Activated CD8-positive, alpha-beta memory T cell treated with anti-CD3 and anti-CD28 coated beads for 1 hour (primary cell): Measurements from ENCODE around the gene TSPAN31.
A peak's percentile ranks its signal among the peaks of the same experiment; 100 is the strongest.
"Not testable (repeated sequence)": the region's sequence is repeated elsewhere in the genome, so short reads cannot be mapped to it uniquely, and the experiment has no call there.

ENCODE experiments used
- DNase-seq, 2 donors: peaks; one replicate each; pipeline ENCODE4 v3.0.0-alpha.2; 2020; ENCODE audit warnings: low read depth in 1 of 2; ENCODE audit errors: extremely low read depth in 1 of 2

TSPAN31 gene, protein sequence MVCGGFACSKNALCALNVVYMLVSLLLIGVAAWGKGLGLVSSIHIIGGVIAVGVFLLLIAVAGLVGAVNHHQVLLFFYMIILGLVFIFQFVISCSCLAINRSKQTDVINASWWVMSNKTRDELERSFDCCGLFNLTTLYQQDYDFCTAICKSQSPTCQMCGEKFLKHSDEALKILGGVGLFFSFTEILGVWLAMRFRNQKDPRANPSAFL

DNA sequence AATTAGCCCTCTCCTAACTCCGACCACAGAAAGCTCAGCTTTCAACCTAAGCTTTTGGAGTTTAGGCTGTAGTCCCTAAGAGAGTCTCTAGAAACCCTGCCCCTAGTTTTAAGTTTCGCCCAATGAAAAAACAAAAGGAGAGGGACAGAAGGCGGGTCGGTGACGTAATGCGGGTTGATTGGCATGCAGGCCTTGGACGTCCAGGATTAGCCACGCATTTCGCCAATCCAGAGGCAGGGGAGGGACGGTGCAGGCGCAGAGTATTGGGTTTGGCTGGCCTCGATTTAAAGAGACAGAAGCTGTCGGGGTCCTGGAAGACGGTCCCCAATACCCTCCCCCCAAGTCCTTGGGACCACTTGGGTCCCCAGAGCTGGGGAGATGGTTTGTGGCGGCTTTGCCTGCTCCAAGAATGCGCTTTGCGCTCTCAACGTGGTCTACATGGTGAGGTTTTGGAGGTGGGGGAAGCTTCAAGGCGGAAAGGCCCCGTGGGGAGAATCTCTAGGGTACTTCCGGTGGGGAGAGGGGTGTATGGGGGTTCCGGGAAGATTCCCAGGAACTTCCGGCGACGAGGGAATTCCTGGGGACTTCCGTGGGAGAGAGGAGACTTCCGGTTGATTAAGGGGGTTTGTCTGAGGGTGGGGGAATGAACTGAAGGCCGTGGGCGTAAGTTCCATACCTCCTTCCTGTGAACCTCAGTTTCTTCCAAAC is at the start of gene TSPAN31:
Gene TSPAN31, plus strand, starts transcription at position 263 of the 708 bp plus-strand sequence. Its CDS starts 116 bp downstream, at position 379.
- DNase-seq = peak; percentile 86 to 94

DNA sequence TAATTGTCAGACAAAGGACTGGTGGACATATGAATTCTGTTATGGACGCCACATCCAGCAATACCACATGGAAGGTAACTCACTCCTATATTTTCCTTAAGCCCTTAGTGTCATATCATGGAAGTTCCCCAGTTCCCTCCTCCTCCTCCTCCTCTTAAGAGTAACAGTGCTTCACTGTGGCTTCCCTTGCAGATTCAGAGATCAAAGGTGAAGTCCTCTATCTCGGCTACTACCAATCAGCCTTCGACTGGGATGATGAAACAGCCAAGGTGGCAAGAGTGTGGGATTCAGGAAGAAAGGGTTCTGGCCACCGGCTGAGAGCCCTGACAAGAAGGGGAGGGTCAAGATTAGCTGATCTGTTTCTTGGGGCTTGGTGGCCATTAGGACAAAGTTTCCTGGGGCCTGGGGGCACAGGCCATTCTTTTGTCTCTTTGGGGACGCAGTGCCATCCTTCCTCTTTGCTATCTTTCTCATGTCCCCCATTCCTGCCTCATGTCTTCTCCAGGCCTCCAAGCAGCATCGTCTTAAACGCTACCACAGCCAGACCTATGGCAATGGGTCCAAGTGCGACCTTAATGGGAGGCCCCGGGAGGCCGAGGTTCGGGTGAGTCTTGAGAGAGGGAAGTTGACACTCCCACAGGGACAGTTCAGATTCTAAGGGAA is 48.9 kb upstream of the TSPAN31 start:
- no peak for DNase-seq

DNA sequence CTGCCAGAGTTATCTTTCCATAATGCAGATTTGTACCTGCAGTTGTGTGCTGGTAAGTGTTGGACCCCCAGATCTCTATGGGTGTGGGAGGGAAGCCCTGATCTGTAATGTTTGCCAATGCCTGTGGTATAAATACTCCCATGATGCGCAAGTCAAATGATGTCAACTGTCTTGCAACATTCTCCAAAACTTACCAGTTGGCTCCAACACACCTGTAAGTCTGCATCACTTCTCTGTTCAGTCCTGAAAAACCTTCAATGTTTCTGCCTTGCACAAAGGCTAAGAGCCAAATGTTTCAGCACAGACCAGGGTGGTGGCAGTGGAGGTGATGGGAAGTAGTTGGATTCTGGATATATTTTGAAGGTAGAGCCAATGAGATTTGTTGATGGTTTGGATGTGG is 47.8 kb upstream of the TSPAN31 start:
- no peak for DNase-seq

DNA sequence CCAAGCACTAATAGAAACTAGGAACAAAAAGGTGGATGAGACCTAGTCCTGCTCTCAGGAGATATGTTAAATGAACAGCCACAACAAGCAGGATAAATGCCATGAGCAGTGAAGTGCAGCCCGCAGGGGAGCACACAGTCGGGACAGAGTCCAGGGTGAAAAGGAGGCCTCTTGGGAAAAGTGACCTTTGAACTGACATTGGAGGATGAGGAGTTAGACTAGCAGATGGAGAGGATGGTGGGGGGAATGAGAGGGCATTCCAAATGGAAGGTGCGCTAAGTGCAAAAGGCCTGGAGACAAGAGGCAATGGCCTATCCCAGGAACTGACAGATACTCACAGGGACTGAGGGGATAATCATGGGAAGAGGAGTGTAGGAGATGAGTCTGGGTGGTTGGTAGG is 46.4 kb upstream of the TSPAN31 start:
- no peak for DNase-seq

DNA sequence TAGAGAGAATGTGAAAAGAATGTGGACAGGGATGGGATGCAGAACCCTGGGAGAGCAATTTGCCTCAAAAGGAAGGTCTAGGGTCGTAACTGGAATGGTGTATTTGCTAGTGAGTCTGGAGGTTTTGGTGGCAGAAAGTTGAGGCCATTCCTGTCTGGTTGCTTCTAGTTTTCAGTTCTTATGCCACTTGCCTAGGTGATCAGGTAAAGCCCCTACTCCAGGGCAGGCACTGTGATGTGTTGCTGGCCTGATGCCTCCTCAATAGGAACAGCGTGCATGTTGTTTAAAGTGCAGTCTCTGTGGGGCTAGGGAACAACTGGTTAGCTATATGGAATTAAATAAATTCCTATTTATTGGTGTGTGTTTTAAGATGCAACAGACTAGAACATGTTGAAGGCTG is 44.5 kb upstream of the TSPAN31 start:
- DNase-seq = no peak

DNA sequence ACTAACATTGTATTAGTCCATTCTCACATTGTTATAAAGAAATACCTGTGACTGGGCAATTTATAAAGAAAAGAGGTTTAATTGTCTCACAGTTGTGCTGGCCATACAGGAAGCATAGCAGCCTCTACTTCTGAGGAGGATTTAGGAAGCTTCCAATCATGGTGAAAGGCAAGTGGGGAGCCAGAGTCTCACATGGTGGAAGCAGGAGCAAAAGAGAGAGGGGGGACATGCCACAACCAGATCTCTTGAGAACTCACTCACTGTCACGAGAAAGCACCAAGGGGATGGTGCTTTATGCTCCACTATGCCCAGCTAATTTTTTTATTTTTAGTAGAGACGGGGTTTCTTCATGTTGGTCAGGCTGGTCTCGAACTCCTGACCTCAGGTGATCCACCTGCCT is 37.6 kb upstream of the TSPAN31 start:
- DNase-seq = no peak

DNA sequence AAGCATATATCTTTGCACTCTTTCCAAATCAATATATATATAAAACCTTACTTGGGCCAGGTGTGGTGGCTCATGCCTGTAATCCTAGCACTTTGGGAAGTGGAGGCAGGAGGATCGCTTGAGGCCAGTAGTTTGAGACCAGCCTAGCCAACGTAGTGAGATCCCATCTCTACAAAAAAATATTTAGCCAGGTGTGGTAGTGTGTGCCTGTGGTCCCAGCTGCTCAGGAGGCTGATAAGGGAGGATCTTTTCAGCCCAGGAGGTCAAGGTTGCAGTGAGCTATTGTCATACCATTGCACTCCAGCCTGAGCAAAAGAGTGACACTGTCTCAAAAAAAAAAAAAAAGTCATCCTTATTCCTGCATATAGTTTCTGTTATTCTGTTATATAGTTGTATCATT is 36.5 kb upstream of the TSPAN31 start:
- DNase-seq = no peak

DNA sequence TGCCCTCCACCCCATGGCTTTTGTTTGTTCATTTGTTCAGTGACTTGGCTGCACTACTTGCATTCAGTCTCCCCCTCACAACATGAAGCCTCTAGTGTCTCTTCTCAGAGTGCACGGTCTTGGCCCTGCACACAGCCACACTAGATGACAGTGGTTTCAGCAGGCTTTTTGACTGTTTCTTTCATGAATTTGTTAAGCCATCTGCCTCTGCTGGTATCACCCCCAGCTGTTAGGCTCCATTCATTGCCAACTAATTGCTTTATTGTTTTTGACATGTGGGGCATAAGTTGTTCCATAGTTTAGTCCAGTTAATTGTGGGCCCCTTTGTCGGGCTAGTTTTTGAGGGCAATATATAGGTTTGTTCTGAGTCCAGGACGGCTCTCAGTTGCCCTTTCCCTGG is 32.1 kb upstream of the TSPAN31 start:
- no peak for DNase-seq

DNA sequence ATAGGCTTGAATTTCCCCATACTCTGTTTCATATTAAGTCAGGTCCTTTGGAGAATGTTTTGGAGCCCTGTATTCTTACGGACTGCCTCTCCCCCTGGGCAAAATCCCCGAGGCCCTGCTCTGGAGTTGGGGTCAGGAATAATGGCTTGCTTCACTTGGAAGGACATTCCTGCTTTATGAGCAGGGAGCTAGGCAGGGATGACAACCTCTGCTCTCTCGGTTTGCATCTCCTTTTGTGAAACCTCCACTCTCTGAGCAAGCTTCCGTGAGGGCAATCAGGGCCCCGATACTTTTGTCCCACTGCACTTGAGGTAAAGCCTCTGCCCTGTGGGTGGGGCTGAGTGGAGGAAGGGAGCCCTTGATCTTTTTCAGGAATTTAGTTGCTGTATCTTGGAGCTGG is 31.6 kb upstream of the TSPAN31 start:
- no peak for DNase-seq

DNA sequence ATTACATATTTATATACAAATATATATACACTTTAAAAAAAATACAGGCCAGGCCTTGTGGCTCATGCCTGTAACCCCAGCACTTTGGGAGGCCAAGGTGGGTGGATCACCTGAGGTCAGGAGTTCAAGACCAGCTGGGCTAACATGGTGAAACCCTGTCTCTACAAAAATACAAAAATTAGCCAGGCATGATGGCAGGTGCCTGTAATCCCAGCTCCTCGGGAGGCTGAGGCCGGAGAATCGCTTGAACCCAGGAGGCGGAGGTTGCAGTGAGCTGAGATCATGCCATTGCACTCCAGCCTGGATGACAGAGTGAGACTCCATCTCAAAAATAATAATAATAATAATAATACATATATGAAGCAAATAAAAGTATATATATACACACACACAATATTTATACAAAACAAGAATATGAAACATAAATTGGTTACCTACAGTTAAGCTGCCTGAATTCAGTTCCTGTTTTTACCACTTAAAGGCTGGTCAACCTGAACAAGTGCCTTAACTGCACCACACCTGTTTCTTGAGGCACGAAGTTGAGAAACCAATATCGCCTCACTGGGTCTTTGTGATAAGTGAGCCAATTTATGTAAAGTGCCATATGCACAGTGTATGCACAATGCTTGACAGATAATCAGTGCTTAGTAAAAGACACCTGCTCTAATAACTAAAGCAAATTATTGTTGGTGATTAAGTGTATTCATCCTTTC is 29.6 kb upstream of the TSPAN31 start:
- DNase-seq = not testable (repeated sequence)

DNA sequence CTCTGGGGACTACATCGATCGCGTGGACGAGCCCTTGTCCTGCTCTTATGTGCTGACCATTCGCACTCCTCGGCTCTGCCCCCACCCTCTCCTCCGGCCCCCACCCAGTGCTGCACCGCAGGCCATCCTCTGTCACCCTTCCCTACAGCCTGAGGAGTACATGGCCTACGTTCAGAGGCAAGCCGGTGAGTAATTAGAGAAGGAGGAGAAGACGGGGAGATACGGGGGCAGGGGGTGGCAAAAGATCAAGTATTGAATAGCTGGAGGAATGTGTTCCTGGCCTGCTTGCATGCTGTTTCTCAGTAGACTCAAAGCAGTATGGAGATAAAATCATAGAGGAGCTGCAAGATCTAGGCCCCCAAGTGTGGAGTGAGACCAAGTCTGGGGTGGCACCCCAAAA is 29.1 kb upstream of the TSPAN31 start:
- DNase-seq = no peak

DNA sequence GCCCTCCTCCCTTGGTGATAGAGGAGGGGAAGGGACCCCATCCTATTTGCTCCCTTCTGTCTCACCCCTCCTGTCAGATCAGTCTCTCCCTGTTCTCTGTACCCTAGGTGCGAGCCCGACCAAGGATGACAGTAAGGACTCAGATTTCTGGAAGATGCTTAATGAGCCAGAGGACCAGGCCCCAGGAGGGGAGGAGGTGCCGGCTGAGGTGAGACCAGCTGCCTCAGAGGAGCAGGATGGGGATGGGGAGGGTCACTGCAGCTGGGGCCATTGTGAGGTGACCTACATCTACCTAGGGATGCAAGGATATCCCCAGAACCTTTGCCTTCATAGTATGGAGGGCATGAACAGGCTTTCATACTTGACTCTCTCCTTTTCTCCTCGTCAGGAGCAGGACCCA is 28.5 kb upstream of the TSPAN31 start:
- DNase-seq = no peak

DNA sequence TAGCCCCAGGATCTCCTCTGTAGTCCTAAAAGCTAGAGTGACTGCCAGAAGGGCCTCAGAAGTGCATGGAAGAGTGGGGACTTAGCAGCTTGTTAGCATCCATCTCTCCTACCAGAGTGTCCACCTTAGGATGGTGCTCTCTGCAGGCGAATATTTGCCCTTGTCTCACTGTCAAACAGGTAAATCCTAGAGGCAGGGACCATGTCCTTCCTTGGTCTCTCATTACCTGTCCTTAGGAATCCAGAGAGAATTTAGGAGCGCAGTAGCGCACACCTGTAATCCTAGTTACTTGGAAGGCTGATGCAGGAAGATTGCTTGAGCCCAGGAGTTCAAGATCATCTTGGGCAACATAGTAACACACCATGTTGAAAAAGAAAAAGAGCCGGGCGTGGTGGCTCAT is 27.7 kb upstream of the TSPAN31 start:
- no peak for DNase-seq

DNA sequence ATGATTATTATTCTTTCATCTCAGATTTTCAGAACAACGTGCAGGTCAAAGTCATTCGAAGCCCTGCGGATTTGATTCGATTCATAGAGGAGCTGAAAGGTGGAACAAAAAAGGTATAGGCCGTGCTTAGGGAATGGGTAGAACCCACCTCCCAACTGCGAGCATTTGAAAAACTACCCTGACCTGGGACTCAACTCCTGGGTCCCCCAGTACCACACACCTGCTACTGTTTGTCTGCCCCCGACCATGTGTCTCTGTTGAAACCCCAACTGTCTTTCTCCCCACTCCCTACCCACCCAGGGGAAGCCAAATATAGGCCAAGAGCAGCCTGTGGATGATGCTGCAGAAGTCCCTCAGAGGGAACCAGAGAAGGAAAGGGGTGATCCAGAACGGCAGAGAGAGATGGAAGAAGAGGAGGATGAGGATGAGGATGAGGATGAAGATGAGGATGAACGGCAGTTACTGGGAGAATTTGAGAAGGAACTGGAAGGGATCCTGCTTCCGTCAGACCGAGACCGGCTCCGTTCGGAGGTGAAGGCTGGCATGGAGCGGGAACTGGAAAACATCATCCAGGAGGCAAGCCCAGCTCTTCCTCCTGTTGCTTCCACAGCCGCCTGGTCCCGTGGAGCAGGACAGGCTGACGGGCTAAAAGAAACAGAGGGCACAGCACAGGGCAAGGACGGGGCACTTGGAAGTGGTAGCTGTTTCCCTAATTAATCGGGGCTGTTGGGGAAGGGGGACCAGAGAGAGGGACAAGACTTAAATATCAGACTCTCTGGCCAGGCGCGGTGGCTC is 26.8 kb upstream of the TSPAN31 start:
- DNase-seq = no peak

DNA sequence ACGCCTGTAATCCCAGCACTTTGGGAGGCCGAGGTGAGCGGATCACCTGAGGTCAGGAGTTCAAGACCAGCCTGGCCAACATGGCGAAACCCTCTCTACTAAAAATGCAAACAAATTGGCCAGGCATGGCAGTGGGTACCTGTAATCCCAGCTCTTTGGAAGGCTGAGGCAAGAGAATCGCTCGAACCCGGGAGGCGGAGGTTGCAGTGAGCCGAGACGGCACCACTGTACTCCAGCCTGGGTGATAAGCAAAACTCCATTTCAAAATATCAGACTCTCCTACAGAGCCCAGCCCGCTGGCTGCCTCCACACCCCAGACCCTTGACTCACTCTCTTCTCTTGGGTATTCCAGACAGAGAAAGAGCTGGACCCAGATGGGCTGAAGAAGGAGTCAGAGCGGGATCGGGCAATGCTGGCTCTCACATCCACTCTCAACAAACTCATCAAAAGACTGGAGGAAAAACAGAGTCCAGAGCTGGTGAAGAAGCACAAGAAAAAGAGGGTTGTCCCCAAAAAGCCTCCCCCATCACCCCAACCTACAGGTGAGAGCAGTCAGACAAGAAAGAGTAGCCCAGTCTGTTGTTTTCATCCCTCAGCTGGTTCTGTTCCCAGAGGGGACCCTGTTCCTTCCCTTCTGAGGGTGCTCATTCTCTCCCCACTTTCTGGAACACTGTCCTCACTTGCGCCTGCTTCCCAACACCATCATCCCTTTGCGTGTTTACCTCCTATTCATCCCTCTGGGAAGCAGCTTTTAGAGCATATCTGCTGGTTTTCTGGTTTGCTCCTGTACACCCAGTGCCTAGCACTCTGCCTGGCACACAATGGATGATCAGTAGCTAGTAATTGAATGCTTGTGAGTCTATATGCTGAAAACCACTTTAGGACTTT is 26.0 kb upstream of the TSPAN31 start:
- no peak for DNase-seq

DNA sequence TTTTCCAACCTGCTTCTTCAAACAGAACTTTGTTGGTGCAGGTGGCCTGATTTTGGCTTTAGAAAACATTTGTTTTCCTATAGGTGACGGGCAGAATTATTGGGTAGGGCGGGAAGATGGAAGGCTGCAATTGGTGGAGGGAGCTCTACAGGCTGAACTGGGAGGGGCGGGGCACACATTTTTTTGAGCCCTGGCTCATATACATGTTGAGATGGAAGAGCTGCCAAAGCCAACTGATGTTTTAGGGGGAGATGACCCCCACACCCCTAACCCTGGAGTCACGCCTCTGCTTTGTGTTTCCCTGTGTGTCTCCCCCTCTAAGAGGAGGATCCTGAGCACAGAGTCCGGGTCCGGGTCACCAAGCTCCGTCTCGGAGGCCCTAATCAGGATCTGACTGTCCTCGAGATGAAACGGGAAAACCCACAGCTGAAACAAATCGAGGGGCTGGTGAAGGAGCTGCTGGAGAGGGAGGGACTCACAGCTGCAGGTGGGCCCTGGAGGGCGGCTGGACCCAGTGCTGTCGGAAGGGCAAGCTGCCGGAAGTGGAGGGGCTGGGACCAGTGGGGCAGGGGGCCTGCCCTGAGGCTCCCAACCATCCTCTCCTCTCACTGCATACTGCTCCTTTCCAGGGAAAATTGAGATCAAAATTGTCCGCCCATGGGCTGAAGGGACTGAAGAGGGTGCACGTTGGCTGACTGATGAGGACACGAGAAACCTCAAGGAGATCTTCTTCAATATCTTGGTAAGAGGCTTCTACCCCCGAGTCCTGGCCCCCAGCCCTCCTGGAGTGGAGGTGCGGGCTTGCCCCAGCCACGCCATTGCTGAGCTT is 24.8 kb upstream of the TSPAN31 start:
- DNase-seq = no peak

DNA sequence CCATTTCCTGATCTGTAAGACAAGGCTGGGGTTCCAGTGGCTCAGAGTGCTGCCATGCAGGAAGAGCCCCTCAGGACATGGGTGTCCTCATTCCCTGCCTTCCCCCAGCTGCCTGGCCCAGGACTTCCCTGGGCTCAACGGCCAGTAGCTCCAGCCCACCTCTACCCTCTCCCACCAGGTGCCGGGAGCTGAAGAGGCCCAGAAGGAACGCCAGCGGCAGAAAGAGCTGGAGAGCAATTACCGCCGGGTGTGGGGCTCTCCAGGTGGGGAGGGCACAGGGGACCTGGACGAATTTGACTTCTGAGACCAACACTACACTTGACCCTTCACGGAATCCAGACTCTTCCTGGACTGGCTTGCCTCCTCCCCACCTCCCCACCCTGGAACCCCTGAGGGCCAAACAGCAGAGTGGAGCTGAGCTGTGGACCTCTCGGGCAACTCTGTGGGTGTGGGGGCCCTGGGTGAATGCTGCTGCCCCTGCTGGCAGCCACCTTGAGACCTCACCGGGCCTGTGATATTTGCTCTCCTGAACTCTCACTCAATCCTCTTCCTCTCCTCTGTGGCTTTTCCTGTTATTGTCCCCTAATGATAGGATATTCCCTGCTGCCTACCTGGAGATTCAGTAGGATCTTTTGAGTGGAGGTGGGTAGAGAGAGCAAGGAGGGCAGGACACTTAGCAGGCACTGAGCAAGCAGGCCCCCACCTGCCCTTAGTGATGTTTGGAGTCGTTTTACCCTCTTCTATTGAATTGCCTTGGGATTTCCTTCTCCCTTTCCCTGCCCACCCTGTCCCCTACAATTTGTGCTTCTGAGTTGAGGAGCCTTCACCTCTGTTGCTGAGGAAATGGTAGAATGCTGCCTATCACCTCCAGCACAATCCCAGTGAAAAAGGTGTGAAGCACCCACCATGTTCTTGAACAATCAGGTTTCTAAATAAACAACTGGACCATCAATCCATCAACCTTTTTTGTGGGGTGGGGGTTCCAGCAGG is 23.9 kb upstream of the TSPAN31 start:
- DNase-seq = no peak
